Activated CD4-positive, alpha-beta T cell treated with anti-CD3 and anti-CD28 coated beads, Interleukin-2, amount 10 ng/mL, durations not matched to agents 24 days and 14 days (primary cell): Measurements from ENCODE around the gene NTN1. TPM values are rescaled to one million over a fixed set of nuclear protein-coding genes. Genes with fewer than 3 reads are reported as not detected.

Experiments used
- DNase-seq: peaks from one replicate; pipeline ENCODE4 v3.0.0; 2022
- H3K27ac Mint-ChIP-seq: one replicate; pipeline ENCODE4 v1.8.0; 2022; ENCODE audit warnings: mild to moderate bottlenecking, mixed read lengths
- H3K27me3 Mint-ChIP-seq: one replicate; pipeline ENCODE4 v1.8.0; 2022; ENCODE audit warnings: mixed read lengths
- H3K36me3 Mint-ChIP-seq: one replicate; pipeline ENCODE4 v1.8.0; 2022; ENCODE audit warnings: low read depth, mild to moderate bottlenecking, mixed read lengths
- H3K4me1 Mint-ChIP-seq: one replicate; pipeline ENCODE4 v1.8.0; 2021; ENCODE audit warnings: mixed read lengths
- H3K4me3 Mint-ChIP-seq: one replicate; pipeline ENCODE4 v1.8.0; 2022; ENCODE audit warnings: mild to moderate bottlenecking, moderate library complexity, mixed read lengths
- H3K9me3 Mint-ChIP-seq: one replicate; pipeline ENCODE4 v1.8.0; 2021; ENCODE audit warnings: mixed read lengths
- intact Hi-C: fragments of 100-400 bp; cut with micrococcal nuclease; formaldehyde crosslinking; loops from one replicate; pipeline ENCODE4 v1.15.1; 2023
- total RNA-seq: library from RNA; stranded (reverse); gene quantifications from 2 replicates; pipeline ENCODE4 v1.2.3, GENCODE V29; 2022

The NTN1 gene
- total RNA-seq, 1 donor from 2014 or later: 0.51 TPM

DNA sequence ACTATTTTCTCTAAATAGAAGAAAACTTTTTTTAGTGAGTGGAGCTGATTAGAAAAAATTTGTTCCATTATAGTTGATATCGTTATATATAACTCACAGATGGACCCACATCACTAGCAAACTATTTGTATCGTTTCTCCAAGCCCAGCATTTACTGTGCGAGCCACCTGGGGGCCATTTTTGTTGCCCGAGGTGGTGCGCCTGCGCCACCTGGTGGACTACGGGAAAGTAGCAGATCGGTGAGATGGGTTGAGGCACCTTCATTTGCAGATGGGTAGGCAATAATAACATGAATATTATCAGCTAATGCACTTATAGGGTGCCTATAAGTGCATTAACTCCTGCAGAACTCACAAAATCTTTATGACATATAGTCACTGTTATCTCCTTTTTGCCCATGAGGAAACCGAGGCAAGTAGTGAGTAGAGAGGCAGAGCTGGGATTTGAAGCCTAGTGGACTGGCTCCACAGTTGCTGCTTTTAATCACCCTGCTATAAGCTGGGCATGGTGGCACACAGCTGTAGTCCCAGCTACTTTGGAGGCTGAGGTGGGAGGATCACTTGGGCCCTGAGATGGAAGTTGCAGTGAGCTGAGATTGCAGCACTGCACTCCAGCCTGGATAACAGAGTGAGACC lies 23.2 kb upstream of the NTN1 start:
- Mint-ChIP-seq H3K9me3 (no peaks in the 10 kb centered on the region), H3K36me3 (no peaks in the 10 kb centered on the region), H3K27me3 (peaks cover 36% of the 10 kb centered on the region), H3K4me1 (peaks cover 9% of the 10 kb centered on the region), H3K27ac (no peak overlapping the region), H3K4me3 (no peak overlapping the region)
- intact Hi-C loops: loop anchor here (2.0 to 10.0 kb wide), 4 partner anchors 63 to 527 kb away; no protein-coding TSS in a partner anchor
- DNase-seq: peak; percentile 94

DNA sequence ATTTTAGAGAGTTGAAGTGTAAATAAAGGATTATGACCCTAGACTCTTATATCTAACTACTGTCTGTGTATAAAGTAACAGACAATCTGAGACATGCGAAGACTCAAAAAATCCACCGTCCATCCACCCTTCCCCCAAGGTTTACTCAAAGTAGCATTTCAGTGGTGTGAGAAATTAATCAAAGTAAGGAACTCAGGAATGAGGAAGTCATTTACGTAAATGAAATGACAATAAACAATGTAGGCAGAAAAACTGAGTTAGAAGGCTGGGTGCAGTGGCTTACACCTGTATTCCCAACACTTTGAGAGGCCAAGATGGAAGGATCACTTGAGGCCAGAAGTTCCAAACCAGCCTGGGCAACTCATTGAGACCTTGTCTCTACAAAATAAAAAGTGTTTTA lies 19.8 kb upstream of the NTN1 start:
- peaks cover 58% of the 10 kb centered on the region for H3K27me3 Mint-ChIP-seq

DNA sequence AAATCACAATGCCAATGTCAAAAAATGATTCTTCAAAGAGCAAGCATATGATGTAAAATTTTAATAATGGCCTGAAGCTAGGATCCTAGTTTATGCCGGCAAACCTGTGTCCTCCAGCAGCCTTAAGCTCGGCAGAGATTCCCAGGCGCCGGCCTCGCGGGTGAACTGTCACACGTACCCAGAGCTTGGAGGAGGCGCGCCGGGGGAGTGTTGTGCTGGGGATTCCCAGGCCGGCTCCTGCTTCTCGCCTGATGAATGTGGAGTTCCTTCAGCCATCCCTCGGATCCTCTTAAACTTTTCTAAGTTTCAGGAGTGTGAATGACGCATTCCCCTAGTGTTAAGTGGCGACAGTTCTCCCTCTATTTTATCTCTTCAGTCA lies 19.1 kb upstream of the NTN1 start:
- DNase-seq: no peak
- Mint-ChIP-seq H3K36me3 (no peaks in the 10 kb centered on the region), H3K9me3 (no peaks in the 10 kb centered on the region), H3K4me1 (peaks cover 5% of the 10 kb centered on the region), H3K27me3 (peaks cover 63% of the 10 kb centered on the region), H3K27ac (no peak overlapping the region), H3K4me3 (peak overlapping the region; percentile 46)
- intact Hi-C loops: loop anchor here (1.0 to 2.0 kb wide), 2 partner anchors 19 to 25 kb away; partner anchors contain the start of gene NTN1

More for the DNA sequence above, 19.8 kb upstream of the NTN1 start:
- no peaks in the 10 kb centered on the region for H3K9me3 Mint-ChIP-seq
- H3K4me3 Mint-ChIP-seq: no peak overlapping the region
- intact Hi-C loops: no loop called here
- no peak for DNase-seq
- H3K4me1 Mint-ChIP-seq: peaks cover 5% of the 10 kb centered on the region
- no peak overlapping the region for H3K27ac Mint-ChIP-seq
- no peaks in the 10 kb centered on the region for H3K36me3 Mint-ChIP-seq

DNA sequence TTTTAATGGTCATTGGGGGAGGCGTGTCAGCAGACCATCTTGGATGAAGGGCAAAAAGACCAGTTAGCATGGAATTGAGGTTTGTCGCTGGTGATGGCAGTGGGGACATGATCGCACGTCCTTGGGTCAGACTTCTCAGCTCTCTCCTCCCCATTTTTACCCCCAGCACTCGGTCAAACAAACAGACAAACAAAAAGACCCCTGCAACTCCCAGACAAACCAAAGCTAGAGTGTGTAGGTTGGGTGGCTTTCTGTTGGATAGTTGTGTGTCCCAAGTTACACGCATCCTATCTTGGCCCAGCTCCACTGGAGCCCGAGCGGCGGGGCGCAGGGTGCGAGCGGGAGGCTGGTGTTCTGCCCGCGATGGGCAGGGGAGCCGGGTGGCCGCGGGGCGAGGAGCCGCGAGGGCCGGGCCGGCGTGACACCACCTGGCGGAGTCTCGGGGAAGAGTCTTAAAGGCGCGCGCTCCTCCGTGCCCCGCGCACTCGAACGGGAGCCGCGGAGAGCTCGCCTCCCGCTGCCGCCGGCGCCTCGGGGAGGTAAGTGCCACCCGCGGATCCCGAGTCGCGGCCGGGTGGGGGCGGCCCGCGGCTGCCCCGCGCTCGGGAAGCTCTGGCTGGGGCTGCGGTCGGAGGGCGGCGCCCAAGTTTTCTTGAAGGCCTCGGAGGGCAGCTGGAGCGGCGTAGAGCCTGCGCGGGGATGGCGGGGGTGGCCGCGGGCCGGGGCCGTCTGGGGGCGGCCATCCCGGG lies 18.5 kb upstream of the NTN1 start:
- H3K4me1 Mint-ChIP-seq: peaks cover 5% of the 10 kb centered on the region
- peaks cover 68% of the 10 kb centered on the region for H3K27me3 Mint-ChIP-seq
- H3K9me3 Mint-ChIP-seq: no peaks in the 10 kb centered on the region
- H3K36me3 Mint-ChIP-seq: no peaks in the 10 kb centered on the region
- peak overlapping the region; percentile 46 for H3K4me3 Mint-ChIP-seq
- intact Hi-C loops: loop anchor here (1.0 to 2.0 kb wide), 2 partner anchors 18 to 25 kb away; partner anchors contain the start of gene NTN1
- H3K27ac Mint-ChIP-seq: no peak overlapping the region
- peak; percentile 80 for DNase-seq

DNA sequence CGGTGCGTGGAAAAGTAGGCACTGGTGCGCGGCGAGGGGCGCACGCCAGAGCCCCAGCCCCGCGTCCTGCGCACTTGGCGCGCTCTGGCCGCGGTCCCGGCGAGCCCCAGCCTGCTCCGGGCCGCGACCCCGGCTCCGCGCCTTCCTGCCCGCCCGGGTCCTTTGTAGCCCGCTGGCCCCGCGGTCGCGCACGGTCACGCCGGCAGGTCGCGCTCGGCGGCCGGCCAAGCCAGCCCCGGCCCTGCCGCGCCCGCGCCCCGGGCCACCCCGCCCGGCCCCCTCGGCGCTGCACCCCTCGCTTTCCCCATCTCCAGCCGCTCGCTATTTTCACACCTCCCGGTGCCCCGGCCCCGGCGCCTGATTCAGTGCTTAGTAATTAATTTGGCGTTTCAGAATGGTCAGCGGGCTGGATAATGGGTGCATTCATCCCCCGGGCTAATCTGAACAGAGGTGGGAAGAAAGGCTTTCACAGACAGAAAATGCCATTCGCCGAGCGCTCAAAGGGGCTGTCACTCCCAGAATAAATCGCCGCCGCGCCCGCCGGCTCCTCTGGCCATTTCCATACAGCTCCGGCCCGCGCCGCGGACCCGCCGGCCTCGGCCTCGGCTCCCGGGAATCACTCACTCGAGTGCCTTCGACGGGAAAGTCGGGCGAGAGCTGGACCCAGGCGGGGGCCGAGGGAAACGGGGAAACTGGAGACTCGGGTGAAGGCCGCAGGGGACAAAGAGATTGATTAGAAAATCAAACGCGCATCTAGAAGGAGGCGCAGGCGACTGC lies 17.8 kb upstream of the NTN1 start:
- Mint-ChIP-seq H3K27me3 (peaks cover 67% of the 10 kb centered on the region), H3K4me3 (peak overlapping the region; percentile 49), H3K9me3 (no peaks in the 10 kb centered on the region), H3K4me1 (peaks cover 5% of the 10 kb centered on the region), H3K27ac (no peak overlapping the region), H3K36me3 (no peaks in the 10 kb centered on the region)
- intact Hi-C loops: loop anchor here (2.0 kb wide), 1 partner anchor 17 kb away; the partner anchor contains the start of gene NTN1
- DNase-seq: no peak

DNA sequence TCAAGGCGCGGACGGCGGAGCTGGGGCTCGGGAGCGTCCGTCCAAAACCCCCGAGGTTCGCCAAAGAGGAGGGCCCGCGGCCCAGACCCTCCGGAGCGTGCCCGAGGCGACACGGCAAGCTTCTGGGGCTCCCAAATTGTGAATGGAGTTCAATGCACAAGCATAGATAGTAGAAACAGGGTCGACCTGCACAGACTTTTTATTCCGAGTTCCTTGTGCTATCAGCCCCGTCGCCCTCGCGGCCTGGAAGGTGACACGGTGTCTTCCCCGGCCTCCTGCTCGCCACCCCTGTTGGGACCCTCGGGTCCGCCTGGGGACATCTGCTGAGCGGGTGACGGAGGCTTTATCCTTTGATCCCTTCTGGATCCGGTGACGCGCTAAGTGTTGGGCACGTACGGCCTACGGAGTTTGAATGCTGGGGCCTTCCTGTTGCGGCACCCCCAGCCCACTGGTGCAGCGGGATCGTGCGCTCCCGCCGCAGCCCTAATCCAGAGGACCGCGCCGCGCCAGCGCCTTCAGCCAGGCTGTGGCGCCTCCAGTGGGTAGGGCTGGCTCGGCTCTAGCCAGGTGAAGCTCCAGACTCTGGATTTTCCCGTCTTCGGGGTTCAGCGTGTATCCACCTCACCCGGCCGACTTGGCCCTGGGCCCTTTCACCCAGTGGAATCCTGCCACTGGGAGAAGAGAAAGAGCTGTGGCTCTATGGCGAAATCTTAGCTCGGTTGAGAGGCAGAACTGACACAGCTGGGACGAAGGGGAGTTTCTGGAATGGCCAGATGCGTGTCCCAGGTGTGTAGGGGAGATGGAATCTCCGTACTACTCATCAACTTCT lies 17.0 kb upstream of the NTN1 start:
- DNase-seq: no peak
- Mint-ChIP-seq H3K4me3 (no peak overlapping the region), H3K27ac (no peak overlapping the region), H3K4me1 (peaks cover 5% of the 10 kb centered on the region), H3K36me3 (no peaks in the 10 kb centered on the region), H3K9me3 (no peaks in the 10 kb centered on the region), H3K27me3 (peaks cover 71% of the 10 kb centered on the region)
- intact Hi-C loops: no loop called here

DNA sequence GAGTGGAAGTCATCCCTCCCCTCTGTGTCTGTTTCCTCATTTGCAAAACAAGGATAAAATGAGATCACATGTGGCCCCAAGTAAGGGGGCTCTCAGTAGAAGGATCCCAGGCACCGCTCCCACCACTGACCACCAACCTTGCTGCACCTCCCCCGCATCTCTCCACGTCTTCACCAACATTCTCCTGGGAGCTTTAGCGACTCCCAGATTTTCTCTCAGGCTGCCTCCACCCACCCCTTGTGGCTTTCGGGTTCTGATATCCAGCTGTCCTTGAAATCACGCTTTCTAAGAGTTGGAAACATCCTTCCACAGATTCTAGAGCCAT lies 16.4 kb upstream of the NTN1 start:
- Mint-ChIP-seq H3K27me3 (peaks cover 73% of the 10 kb centered on the region), H3K4me3 (no peak overlapping the region), H3K9me3 (no peaks in the 10 kb centered on the region), H3K27ac (no peak overlapping the region), H3K36me3 (no peaks in the 10 kb centered on the region), H3K4me1 (peaks cover 5% of the 10 kb centered on the region)
- no peak for DNase-seq
- intact Hi-C loops: no loop called here

DNA sequence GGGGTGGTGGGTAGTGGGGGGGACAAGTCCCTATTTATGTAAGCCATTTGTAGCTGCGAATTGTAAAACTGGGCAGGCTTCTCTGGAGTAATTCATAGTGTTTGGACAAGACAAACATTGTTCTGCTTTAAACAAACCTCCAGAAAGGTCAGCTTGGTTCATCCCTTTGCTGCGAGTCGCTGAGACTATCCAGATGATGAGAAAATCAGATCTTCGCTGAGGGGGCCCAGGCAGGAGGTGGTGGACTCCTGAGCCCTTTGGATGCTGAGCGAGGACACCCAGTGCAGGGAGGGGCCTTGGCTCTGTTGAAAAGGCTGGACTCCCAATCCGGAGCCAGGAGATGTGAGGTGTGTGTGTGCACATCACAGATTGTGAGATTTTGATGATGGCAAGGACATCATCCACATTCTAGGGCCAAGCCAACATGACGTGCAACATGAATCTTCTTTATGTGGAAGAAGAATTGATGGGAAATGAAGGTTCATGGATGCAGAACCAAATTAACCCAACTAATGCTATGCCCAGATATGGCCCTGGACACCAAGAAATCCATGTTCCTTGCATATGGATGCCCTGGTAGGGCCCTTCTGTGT lies 15.0 kb upstream of the NTN1 start:
- Mint-ChIP-seq H3K27me3 (peaks cover 70% of the 10 kb centered on the region), H3K36me3 (no peaks in the 10 kb centered on the region), H3K4me3 (no peak overlapping the region), H3K4me1 (peaks cover 5% of the 10 kb centered on the region), H3K9me3 (no peaks in the 10 kb centered on the region), H3K27ac (no peak overlapping the region)
- intact Hi-C loops: no loop called here
- no peak for DNase-seq

DNA sequence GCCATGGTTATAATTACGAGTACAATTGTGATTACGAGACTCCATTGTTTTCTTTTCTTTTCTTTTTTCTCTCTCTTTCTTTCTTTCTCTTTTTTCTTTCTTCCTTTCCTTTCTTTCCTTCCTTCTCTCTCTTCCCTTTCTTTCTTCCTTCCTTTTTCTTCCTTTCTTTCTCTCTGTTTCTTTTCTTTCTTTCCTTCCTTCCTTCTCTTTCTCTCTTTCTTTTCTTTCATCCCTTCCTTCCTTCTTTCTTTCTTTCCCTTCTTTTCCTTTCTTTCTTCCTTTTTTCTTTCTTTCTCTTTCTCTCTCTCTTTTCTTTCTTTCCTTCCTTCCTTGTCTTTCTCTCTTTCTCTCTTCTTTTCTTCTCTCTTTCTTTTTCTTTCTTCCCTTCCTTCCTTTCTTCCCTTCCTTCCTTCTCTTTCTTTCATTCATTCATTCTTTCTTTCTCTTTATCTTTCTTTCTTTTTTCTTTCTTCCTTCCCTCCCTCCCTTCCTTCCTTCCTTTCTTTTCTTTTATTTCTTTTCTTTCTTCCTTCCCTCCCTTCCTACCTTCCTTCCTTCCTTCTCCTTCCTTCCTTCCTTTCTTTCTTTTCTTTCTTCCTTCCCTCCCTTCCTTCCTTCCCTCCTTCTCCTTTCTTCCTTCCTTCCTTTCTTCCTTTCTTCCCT lies 14.1 kb upstream of the NTN1 start:
- Mint-ChIP-seq H3K36me3 (no peaks in the 10 kb centered on the region), H3K27ac (no peak overlapping the region), H3K27me3 (peaks cover 63% of the 10 kb centered on the region)

DNA sequence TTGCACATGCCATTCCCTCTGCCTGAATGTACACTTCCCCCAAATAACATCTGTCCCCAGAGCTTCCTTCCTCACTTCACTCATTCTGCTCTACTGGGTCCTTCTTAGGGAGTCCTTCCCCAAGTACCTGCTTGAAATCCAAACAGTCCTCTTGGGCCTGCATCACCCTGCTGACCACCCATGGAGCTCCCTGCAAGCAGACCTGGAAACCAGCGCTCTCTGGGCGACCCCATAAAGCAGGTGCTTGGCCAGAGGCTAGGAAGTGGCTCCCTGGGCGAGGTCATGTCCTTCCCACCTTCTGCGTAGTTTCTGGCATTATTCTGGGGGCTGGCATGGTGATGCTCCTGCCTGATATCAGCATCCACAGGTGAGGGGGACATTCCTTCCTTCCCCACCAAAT lies 12.2 kb upstream of the NTN1 start:
- H3K27ac Mint-ChIP-seq: no peak overlapping the region
- no peak for DNase-seq
- no peaks in the 10 kb centered on the region for H3K9me3 Mint-ChIP-seq
- no peaks in the 10 kb centered on the region for H3K4me1 Mint-ChIP-seq
- H3K27me3 Mint-ChIP-seq: peaks cover 63% of the 10 kb centered on the region
- H3K4me3 Mint-ChIP-seq: no peak overlapping the region
- intact Hi-C loops: no loop called here
- H3K36me3 Mint-ChIP-seq: no peaks in the 10 kb centered on the region

More for the DNA sequence above, 14.1 kb upstream of the NTN1 start:
- intact Hi-C loops: no loop called here
- no peaks in the 10 kb centered on the region for H3K9me3 Mint-ChIP-seq
- no peak for DNase-seq
- H3K4me1 Mint-ChIP-seq: peaks cover 4% of the 10 kb centered on the region
- no peak overlapping the region for H3K4me3 Mint-ChIP-seq

DNA sequence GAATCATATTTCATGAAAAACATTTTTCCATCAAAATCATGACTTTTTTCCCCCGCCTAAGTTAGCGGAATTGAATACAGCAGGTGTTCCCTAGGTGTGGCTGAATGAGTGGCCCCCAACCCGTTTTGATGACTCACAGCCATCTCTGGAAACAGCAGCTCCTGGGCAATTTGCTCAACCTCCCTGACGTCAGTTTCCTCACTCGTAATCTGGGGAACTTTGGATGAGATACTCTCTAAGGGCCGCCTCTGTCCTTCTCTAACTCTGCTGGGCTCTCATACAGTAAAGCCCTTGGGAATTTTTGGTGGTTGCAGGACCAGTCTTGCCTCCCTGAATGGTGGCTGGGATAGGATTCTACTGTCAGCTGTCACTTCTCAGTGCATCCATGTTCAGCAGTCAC lies 11.6 kb upstream of the NTN1 start:
- Mint-ChIP-seq H3K9me3 (no peaks in the 10 kb centered on the region), H3K27me3 (peaks cover 62% of the 10 kb centered on the region), H3K27ac (no peak overlapping the region), H3K4me3 (no peak overlapping the region), H3K36me3 (no peaks in the 10 kb centered on the region), H3K4me1 (no peaks in the 10 kb centered on the region)
- intact Hi-C loops: no loop called here
- no peak for DNase-seq

DNA sequence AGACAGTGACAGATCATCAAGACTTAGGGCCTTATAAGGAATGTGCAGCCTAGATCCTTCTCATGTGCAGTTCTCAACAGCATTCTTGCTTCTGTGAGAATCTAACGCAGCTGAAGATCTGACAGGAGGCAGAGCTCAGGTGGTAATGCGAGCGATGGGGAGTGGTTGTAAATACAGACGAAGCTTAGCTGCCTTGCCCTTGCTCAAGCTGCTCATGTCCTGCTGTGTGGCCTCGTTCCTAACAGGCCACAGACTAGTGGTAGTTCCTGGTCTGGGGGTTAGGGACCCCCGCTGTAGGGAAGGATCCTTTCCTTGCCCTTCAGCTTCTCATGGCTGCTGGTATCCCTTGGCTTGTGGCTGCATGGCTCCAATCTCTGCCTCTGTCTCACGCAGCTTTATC lies 10.3 kb upstream of the NTN1 start:
- no peaks in the 10 kb centered on the region for H3K4me1 Mint-ChIP-seq
- no peak overlapping the region for H3K27ac Mint-ChIP-seq
- H3K36me3 Mint-ChIP-seq: no peaks in the 10 kb centered on the region
- H3K27me3 Mint-ChIP-seq: peaks cover 53% of the 10 kb centered on the region
- H3K4me3 Mint-ChIP-seq: no peak overlapping the region
- H3K9me3 Mint-ChIP-seq: no peaks in the 10 kb centered on the region
- DNase-seq: no peak
- intact Hi-C loops: no loop called here
